GM19023 (cell line): ENCODE data around the gene PTPRG.
A peak's percentile ranks its signal among the peaks of the same experiment; 100 is the strongest.
"Not testable (repeated sequence)": the region's sequence is repeated elsewhere in the genome, so short reads cannot be mapped to it uniquely, and the experiment has no call there.

Source experiments
- ATAC-seq: cut with Tn5 transposase; IDR thresholded peaks from one replicate; pipeline ENCODE4 v1.9.1; 2021; ENCODE audit warnings: mild to moderate bottlenecking, moderate library complexity; ENCODE audit not compliant: unreplicated experiment

PTPRG gene

GRCh38 chr3:61561374-61562041 lies at the start of gene PTPRG:
Gene PTPRG, plus strand, starts transcription at chr3:61561571. Its CDS starts 717 bp downstream, at chr3:61562288.
- peak; percentile 53 for ATAC-seq

DNA sequence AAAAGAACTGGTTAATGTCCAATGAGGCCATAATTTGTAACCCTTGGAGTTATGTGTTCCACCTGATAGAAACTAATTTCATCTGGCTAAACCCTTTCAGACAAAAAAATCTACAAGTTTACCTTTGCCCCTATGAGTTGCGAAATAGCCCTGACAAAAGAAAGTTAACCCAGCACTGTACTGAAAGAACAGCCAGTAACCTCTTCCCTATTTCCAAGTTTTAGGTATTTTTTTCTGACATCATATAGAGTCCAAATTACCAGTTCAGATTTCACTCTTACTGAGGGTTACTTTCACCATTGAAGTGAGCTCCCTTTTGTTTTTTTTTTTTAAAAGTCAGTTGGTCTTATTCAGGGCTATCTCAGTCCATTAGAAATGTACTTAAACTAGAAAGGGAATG lies 42.8 kb upstream of the PTPRG start:
- no peak for ATAC-seq

GRCh38 chr3:61520966-61521628 lies 40.3 kb upstream of the PTPRG start:
- ATAC-seq: peak; percentile 95

- ATAC-seq: no peak
Observed at GRCh38 chr3:61522060-61522459, 39.3 kb upstream of the PTPRG start.

DNA sequence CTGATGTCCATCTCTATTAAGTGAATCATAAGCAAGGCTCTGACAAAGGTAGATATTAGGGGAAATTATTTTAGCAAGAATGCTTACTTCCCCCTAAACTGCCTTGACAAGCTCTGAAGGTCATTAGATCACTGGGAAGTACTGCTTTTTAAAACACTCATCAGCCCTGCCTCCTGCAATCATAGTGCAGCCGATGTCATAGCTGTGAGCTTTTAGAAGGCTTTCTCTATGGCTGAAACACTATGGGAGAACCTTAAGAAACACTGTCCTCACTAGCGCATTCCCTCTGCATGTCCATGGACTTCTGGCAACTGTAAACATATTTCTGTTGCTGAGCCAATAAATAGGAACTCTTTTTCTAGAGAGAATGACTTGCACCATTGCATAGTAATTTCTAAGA lies 38.7 kb upstream of the PTPRG start:
- ATAC-seq: no peak

DNA sequence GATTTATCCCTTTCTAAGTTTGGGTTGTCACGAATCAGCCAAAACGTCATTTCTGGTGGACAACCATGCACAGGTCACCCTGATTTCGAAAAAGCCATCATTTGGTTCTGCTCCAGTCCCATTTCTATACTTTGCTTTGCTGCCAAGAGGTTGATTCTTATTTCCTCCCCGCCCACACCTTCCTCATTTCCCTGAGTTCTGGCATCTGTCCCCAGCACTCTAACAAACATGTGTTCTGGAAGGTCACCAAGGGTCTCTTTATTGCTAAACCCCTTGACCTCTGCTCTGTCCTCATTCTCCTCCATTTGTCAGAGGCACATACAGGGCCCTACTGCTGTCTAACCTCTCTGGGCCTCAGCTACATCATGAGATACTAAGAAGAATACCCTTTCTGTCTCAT lies 36.4 kb upstream of the PTPRG start:
- no peak for ATAC-seq

DNA sequence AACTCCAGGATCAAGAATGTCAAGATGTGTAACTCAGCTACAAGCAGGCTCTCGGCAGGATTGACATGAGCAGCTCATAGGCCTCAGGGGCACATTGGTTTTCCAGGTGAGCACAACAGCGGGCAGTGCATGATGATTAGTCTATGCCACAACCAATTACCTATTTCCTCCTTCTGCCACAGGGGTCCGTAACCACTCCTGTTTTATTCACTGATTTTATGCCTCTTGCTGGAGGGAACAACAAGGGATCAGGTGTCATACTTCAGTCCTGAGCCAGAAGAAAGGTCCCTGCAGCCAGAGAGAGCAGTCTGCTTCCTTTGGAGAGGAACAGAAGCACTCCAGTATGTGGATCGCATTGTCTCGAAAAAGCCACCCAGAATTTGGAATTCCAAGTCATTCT lies 35.1 kb upstream of the PTPRG start:
- ATAC-seq: no peak

DNA sequence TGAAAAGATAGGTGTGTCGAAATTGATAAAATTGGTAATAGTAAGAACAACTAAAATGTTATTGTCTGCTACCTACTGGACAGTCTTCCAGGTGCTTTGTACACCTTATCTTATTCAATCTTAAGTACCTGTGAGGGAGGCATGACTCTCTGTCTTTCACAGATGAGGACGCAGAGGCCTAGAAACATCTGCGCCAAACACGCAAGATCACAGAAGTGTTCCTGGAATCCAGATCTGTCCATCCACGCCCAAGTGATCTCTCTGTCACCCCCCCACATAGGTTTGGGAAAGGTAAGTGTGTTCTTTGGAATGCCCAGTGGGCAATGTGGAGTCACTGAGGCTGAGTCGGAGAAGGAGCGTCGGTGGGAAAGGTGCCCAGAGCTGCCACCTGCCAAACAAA lies 34.4 kb upstream of the PTPRG start:
- ATAC-seq: no peak

GRCh38 chr3:61530355-61530754 lies 31.0 kb upstream of the PTPRG start:
- no peak for ATAC-seq

GRCh38 chr3:61531528-61531927 lies 29.8 kb upstream of the PTPRG start:
- ATAC-seq: no peak

DNA sequence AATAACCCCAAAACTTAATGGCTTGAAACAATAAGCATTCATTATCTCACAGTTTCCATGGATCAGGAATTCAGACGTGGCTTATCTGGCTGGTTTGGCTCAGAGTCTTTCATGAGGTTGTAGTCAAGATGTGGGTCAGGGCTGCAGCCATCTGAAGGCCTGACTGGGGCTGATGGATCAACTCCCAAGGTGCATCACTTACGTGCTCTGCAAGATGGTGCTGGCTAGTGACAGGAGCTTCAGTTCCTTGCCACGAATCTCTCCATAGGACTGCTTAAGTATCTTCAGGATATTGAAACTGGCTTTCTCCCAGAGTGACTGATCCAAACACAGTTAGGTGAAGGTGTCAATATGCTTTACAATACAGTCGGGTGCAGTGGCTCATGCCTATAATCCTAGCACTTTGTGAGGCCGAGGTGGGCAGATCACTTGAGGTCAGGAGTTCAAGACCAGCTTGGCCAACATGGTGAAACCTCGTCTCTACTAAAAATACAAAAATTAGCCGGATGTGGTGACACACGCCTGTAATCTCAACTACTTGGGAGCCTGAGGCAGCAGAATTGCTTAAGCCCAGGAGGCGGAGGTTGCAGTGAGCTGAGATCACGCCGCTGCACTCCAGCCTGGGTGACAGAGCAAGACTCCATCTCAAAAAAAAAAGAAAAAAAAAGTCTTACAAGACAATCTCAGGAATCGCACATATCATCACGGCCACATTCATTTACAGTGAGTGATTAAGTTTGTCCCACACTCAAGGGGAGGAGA lies 28.5 kb upstream of the PTPRG start:
- ATAC-seq: no peak

- no peak for ATAC-seq
Observed at GRCh38 chr3:61535826-61536225, 25.5 kb upstream of the PTPRG start.

DNA sequence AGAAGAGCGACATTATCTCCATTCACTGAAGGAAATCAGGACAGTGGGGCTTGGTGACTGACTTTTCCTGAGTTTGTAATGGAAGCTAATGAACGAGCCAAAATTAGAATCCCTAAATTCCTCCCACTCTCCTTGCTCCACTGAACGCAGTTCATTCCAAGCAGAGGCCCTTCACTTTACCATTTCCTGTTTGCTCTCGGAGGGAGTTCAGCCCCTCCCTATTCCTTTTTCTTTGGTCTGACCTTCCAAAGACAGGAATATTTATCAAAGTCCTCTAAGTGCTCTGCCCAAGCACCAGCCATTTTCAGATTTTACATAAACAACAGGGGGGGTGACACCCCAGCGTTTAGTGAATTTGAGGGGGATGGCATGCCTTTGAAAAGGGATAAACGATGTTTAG lies 24.0 kb upstream of the PTPRG start:
- no peak for ATAC-seq

GRCh38 chr3:61538486-61538885 lies 22.9 kb upstream of the PTPRG start:
- ATAC-seq: no peak

DNA sequence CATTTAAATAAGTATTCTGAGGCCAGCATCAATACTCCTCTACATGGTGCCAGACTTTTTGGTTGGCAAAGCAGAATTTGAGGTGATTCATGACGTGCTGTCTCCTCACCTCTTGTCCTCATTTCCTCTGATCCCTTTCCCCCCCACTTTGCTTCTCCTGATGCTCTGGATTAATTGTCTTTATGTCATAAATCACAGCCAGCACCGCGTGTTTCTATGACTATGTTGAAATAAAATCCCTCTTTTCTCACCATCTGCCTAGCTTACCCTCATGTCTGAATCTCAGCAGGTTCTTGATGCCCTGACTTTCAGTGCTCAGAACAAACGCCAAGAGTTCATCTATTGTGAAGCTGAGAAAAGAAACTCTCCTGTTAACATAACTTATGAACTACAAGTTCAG lies 19.7 kb upstream of the PTPRG start:
- no peak for ATAC-seq

DNA sequence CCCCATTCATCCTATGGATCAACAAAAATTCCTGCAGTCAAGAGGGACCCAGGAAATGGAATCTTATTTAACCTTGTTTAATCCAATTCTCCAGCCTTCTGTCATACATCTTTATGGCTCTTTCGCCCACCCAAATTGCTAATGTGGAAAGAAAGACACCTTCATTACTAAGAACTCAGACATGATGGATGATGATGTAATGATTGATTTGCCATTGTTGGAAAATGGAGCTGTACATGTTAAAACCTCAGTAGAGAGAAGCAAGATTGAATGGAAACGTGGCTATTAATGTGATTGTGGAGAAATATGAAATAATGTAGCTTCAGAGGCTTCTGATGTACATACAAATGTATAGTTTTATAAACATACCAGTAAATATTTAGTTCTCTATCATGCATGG lies 15.7 kb upstream of the PTPRG start:
- no peak for ATAC-seq

DNA sequence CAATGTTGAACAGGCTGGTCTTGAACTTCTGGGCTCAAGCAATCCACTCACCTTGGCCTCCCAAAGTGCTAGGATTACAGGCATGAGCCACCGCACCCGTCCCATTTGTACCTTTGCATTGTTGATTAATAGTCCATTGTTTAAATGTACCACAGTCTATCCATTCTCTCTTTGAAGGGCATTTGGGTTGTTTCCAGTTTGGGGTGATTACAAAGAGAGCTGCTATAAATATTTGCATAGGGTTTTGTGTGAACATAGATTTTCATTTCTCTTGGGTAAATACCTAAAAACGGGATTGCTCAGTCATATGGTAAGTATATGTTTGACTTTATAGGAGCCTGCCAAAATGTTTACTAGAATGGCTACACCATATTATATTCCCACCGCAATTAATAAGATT lies 13.7 kb upstream of the PTPRG start:
- ATAC-seq: no peak

DNA sequence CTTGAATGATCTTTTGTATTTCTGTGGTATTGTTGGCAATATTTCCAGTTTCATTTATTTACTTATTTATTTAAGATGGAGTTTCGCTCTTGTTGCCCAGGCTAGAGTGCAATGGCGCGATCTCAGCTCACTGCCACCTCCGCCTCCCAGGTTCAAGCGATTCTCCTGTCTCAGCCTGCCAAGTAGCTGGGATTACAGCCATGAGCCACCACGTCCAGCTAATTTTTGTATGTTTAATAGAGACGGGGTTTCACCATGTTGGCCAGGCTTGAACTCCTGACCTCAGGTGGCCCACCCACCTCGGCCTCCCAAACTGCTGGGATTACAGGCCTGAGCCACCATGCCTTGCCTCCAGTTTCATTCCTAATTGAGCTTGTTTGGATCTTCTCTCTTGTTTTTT lies 8.7 kb upstream of the PTPRG start:
- ATAC-seq: not testable (repeated sequence)

DNA sequence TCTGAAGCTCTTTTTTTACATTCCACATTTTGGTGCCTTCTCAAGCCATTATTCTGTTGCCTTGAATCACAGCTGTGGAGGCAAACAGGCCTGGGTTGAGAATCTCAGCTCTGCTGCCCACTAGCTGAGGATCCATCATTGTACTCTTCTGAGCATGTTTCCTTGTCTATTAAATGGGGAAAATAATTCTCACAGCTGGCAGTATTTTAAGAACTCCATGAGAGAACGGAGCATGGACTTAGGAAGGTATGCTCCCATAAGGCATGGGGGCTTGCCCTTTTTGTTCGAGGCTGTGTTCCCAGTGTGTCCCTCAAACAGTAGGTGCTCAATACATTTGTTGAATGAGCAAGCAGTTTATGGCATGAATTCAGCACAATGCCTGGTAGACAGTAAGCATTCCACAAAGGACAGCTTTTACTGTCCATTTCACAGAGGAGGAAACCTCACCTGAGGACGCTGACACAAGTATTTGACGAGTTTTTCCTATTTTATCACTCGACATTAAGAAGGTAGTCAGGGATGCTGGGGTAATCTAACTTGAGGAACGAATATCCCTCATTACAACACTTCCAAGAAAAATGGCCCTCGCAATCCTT lies 2.1 kb upstream of the PTPRG start:
- no peak for ATAC-seq

GRCh38 chr3:61560517-61561373 lies 626 bp upstream of the PTPRG start:
- ATAC-seq: peak; percentile 34
